AML-193 (cell line): ENCODE measurements around the gene COX18.

Experiments used
- DNase-seq, 2 experiments: peaks; one replicate each; lab custom pipeline; 2025; lab: John Stamatoyannopoulos, UW

Gene COX18

DNA sequence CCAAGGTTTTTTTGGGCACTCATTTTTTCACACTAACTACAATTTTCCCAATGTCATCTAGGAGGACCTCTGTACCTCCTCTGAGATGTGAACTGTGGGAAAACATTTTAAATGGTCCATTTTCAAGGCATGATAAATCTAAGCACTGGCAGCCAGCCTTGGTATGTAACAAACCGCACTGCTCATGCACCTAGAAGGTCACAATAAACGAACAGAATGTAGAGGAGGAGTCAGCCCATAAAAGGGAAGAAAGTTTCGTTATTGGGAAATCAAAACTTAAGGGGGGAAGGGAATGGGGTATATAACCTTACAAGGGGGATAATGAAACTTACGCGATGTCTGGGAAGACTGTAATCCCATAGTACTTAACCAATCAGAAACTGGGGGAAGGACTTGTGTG lies 16.4 kb downstream of the COX18 start:
- DNase-seq: no peak

- no peak for DNase-seq
These were observed 17.9 kb downstream of the COX18 start for GRCh38 chr4:73051625-73052024.

GRCh38 chr4:73045879-73046278 lies 23.6 kb downstream of the COX18 start:
- no peak for DNase-seq

GRCh38 chr4:73037057-73037456 lies 32.5 kb downstream of the COX18 start:
- DNase-seq: no peak

- DNase-seq: no peak
These were observed 33.4 kb downstream of the COX18 start for GRCh38 chr4:73036123-73036522.

DNA sequence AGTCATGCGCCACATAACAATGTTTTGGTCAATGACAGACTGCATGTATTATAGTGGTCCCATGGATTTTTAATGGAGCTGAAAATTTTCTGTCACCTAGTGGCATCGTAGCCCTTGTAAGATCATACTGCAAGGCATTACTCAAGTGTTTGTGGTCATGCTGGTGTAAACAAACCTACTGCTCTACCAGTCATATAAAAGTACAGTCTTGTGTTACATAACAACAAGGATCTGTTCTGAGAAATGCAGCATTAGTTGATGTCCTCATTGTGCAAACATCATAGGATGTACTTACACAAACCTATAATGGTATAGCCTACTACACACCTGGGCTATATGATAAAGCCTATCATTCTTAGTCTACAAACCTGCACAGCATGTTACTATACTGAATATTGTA lies 34.6 kb downstream of the COX18 start:
- no peak for DNase-seq

- DNase-seq: no peak
These were observed 40.9 kb downstream of the COX18 start for GRCh38 chr4:73028621-73029020.

DNA sequence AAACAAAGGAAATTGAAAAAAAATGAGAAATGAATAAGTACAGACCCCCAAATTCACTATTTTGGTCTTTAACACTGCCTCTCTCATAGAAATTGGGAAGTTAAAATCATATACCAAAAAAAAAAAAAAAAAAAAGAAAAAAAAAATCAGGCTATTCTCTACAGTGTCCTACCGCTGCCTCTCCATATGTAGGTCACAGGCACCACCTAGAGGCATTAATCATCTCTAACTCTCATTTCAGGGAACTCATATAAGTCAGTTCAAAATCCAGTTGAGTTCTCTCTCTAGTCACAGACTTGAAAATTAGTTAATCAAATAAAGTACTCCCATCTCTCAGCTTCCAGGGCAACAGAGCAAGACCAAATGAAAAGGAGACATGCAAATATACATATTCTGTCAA lies 47.9 kb downstream of the COX18 start:
- DNase-seq: no peak

- DNase-seq: peak; percentile 10 to 44
These were observed 50.0 kb downstream of the COX18 start for GRCh38 chr4:73019462-73020047.

- no peak for DNase-seq
These were observed 50.9 kb downstream of the COX18 start for GRCh38 chr4:73018595-73018994.

DNA sequence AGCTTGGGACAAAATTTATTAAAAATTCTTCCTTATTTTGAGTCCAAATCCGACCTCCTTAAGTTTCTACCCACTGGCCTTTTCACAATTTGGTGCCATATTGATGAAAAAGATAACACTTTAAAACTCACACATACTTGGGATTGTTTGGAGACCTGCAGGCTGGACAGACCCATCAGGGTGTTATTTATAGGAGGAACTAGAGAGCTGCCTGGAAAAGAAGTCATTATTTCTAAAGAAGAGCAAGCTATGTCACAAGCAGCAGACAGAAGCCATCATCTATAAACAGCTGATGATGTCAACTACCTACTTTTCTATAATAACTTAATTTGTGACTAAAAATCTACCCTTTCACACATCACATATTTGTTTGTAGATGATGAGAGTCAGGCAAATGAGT lies 56.2 kb downstream of the COX18 start:
- DNase-seq: no peak

DNA sequence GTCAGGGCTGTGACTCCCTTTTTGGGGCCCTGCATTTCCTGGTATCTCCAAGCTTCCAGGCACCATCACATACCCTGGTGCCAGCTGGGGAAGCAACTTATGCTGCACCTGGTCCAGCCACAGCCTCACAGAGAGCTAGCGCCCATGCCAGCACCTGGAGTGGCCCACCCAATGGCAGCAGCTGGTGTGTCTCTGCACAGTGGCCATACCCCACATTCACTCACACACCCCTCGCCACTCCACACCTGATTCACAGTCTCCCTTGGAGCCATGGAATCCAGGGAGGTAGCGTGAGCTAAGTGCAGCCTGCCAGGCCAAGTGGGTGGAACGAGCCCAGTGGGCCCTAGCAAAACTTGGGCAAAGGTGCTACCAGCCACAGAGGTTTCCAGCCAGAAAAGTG lies 56.8 kb downstream of the COX18 start:
- no peak for DNase-seq

DNA sequence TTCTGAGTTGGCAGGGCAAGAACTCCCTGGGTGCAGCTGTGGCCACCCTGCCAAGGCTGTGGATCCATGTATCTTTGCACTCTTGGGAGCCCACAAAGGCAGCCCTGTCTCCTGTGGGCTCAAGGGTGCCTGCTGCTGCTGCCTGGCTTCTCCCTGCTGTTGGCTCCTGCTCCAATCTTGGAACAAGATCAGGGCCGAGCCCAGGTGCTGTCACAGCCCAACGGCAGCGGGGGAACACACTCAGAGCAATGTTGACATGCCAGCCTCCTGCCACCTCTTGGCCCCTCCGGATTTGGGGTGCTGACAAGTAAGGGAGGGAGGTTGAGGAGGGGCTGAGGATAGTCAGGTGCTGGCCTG lies 57.9 kb downstream of the COX18 start:
- DNase-seq: no peak

DNA sequence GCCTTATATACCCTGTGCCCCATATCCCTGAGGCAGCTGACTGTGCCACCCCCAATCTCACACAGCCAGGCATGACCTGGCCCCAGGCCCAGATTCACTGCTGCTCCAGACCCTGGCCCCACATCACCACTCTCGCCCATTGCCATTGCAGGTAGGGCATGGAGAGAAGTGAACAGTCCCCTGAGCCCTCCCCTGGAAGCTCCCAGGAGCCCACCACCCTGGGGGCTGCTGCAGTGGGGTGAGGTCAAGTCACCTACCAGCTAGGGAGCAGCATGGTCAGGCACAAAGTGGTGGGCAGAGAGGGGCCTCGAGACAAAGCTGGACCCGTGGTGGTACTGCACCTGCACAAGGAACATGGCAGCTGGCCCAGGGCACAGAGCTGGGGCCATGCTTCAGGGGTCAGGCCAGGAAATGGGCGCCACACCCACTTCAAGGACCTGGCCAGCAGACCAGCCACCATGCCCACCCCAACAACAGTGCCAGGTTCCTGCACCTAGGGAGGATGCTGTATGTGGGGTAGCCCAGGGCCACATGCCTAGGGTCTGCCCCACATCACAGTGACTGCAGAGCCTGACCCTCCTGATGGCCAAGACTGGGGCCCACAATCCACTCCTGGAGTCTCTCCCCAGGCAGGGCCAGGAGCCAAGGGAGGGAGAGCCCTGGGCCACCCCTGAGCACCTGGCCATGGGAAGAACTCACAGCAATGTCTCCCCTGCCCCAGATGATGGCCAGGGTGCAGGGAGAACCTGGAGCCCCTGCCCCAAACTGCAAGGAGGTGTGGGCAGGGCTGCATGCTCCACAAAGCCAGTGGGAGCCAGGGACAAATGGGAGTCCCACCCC lies 58.5 kb downstream of the COX18 start:
- no peak for DNase-seq

DNA sequence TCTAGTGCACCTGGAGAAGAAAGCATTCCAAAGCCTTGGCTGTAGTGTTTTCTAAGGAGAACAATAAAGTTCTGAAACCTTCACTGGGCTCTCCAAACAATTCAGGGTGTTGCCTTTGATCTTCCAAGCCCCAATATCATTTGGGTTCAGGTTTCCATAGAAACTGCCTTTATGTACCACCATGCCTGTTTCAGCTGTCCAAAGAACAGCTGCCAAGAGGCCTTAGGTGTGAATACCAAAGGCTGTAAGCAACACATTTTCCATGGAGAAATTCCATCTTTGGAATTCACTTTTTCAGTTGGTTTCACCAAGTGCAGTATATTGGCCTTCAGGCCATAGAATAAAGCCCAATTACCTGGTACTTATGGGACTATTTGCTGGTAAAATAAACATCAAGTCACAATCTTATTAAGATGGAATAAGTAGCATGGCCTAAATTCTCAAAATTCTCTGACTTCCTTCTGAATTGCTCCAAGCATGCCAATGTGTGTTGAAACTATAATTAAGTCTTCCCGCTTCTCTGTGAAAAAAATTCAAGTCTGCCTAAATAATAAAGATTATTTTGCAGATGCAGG lies 61.9 kb downstream of the COX18 start:
- no peak for DNase-seq

- DNase-seq: no peak
These were observed 63.1 kb downstream of the COX18 start for GRCh38 chr4:73006286-73006990.

- no peak for DNase-seq
These were observed 64.0 kb downstream of the COX18 start for GRCh38 chr4:73005514-73005913.
